ENCODE measurements around the gene TSHZ2. TPM values are rescaled to one million over a fixed set of nuclear protein-coding genes. Genes with fewer than 3 reads are reported as not detected.

TSHZ2 gene
- total and polyA plus RNA-seq, 9 of the 15 experiments (the other 6 are each of a cell fraction or from before 2014, with no cell fraction given): 0.03 to 0.20 (median 0.05) TPM; not detected in 4

GRCh38 chr20:53146201-53146891, 174.2 kb downstream of the TSHZ2 start:
- in situ Hi-C loops (cut with MboI): no loop called here
- Histone ChIP-seq H4K20me1 (replicated peaks; ENCODE audit: control insufficient read depth, insufficient read depth, low read length) (no peaks in the 10 kb centered on the region), H3K79me2 (ENCODE audit: control insufficient read depth, insufficient read depth, low read length) (no peaks in the 10 kb centered on the region), H3K4me1 (replicated peaks in 1 of 2; ENCODE audit: control insufficient read depth in 2 of 2, insufficient read depth in 2 of 2, low read length in 2 of 2) (peaks cover 5 to 11% of the 10 kb centered on the region in 2 experiments; a peak in 3 of 5 replicates), H3K9me1 (ENCODE audit: control insufficient read depth, insufficient read depth, low read length) (no peaks in the 10 kb centered on the region), H3K9ac (ENCODE audit: insufficient read depth in 1 of 2, low read depth in 2 of 2, low read length in 2 of 2) (no peak overlapping the region), H3K27ac (ENCODE audit: extremely low read depth, low read depth, low read length) (no peak overlapping the region), H3K9me3 (replicated peaks; ENCODE audit: control insufficient read depth, insufficient read depth, low read depth, low read length) (0 out of 2 replicates have a peak, but pooled peaks cover 2% of the 10 kb centered on the region), H3K4me2 (ENCODE audit: insufficient read depth, low read length) (no peak overlapping the region), H3K27me3 (ENCODE audit: control insufficient read depth in 2 of 2, insufficient read depth in 2 of 2, low read length in 2 of 2) (no peaks in the 10 kb centered on the region), H2AFZ (ENCODE audit: low read depth, low read length) (no peak overlapping the region), H3K36me3 (ENCODE audit: control insufficient read depth, insufficient read depth, low read length) (no peaks in the 10 kb centered on the region), H3K4me3 (no peak overlapping the region)
- TF ChIP-seq, protein P1, sequence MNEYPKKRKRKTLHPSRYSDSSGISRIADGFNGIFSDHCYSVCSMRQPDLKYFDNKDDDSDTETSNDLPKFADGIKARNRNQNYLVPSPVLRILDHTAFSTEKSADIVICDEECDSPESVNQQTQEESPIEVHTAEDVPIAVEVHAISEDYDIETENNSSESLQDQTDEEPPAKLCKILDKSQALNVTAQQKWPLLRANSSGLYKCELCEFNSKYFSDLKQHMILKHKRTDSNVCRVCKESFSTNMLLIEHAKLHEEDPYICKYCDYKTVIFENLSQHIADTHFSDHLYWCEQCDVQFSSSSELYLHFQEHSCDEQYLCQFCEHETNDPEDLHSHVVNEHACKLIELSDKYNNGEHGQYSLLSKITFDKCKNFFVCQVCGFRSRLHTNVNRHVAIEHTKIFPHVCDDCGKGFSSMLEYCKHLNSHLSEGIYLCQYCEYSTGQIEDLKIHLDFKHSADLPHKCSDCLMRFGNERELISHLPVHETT (CRISPR knock-in tag; conservative IDR thresholded peaks at IDR 0.05 in 1 of 2, IDR thresholded peaks at IDR 0.05 in 1 of 2): no peak
- TF ChIP-seq ZNF77 (CRISPR knock-in tag; IDR thresholded peaks at IDR 0.05): no peak
- TF ChIP-seq THRAP3 (IDR thresholded peaks at IDR 0.05; ENCODE audit: borderline replicate concordance): no peak
- WGBS (ENCODE audit: insufficient coverage, low coverage, missing lambda C conversion rate): 48% methylated on average over 10 of the region's 10 CpGs
- no TSS peak for BruUV-seq (replicated peaks)
- CTCF ChIA-PET (ENCODE audit: low intra/inter-chr PET ratio): no interaction called here
- intact Hi-C loops (cut with micrococcal nuclease): no loop called here
- ATAC-seq (no peak), DNase-seq (ENCODE audit: extremely low read depth in 1 of 4, low spot score in 3 of 4) (no peak), FAIRE-seq (no peak)
- POLR2A ChIA-PET: interaction anchor here (0.7 kb wide), 2 partner anchors 9 to 16 kb away, joined by 3 read pairs; no protein-coding TSS in a partner anchor
